Activated CD8-positive, alpha-beta memory T cell treated with anti-CD3 and anti-CD28 coated beads, Interleukin-2, amount 50 U/mL, for 48 hours (primary cell): ENCODE measurements around the gene PNLIPRP3.

Source experiments
- DNase-seq: peaks from one replicate; pipeline ENCODE4 v3.0.0-alpha.2; 2020

The PNLIPRP3 gene

GRCh38 chr10:116451711-116452337, 24.2 kb downstream of the PNLIPRP3 start:
- no peak for DNase-seq

- DNase-seq = no peak
Measured at GRCh38 chr10:116452338-116452720, 24.7 kb downstream of the PNLIPRP3 start.

GRCh38 chr10:116457488-116457887, 29.8 kb downstream of the PNLIPRP3 start:
- DNase-seq = no peak

- DNase-seq = no peak
Measured at GRCh38 chr10:116460219-116460618, 32.6 kb downstream of the PNLIPRP3 start.

GRCh38 chr10:116461680-116462079, 34.0 kb downstream of the PNLIPRP3 start:
- no peak for DNase-seq

- DNase-seq = no peak
Measured at GRCh38 chr10:116464257-116464656, 36.6 kb downstream of the PNLIPRP3 start.

- DNase-seq = no peak
Measured at GRCh38 chr10:116465546-116465945, 37.9 kb downstream of the PNLIPRP3 start.

GRCh38 chr10:116466715-116467422, 39.2 kb downstream of the PNLIPRP3 start:
- no peak for DNase-seq

GRCh38 chr10:116469437-116469836, 41.8 kb downstream of the PNLIPRP3 start:
- DNase-seq = no peak

GRCh38 chr10:116470071-116470470, 42.4 kb downstream of the PNLIPRP3 start:
- DNase-seq = no peak

GRCh38 chr10:116470768-116471415, 43.2 kb downstream of the PNLIPRP3 start:
- no peak for DNase-seq

GRCh38 chr10:116472891-116473290, 45.2 kb downstream of the PNLIPRP3 start:
- no peak for DNase-seq

- DNase-seq = no peak
Measured at GRCh38 chr10:116475866-116476265, 48.2 kb downstream of the PNLIPRP3 start.

GRCh38 chr10:116476461-116476860, 48.8 kb downstream of the PNLIPRP3 start:
- DNase-seq = no peak

GRCh38 chr10:116477986-116478664, 50.5 kb downstream of the PNLIPRP3 start:
- no peak for DNase-seq

GRCh38 chr10:116486770-116487448, 59.3 kb downstream of the PNLIPRP3 start:
- DNase-seq = no peak

GRCh38 chr10:116487522-116488430, 60.1 kb downstream of the PNLIPRP3 start:
- no peak for DNase-seq

GRCh38 chr10:116489460-116489859, 61.8 kb downstream of the PNLIPRP3 start:
- no peak for DNase-seq

GRCh38 chr10:116490028-116490662, 62.5 kb downstream of the PNLIPRP3 start:
- no peak for DNase-seq

- no peak for DNase-seq
Measured at GRCh38 chr10:116504786-116505185, 77.1 kb downstream of the PNLIPRP3 start.

- no peak for DNase-seq
Measured at GRCh38 chr10:116510565-116510964, 82.9 kb downstream of the PNLIPRP3 start.
